ENCODE measurements around the gene LRRC8B.

Gene LRRC8B

GRCh38 chr1:89499320-89499719 lies 25.3 kb upstream of the LRRC8B start:
- Histone ChIP-seq H3K27me3 (ENCODE audit: insufficient read depth, low read length, poor library complexity, severe bottlenecking) (no peaks in the 10 kb centered on the region), H3K9me3 (ENCODE audit: insufficient read depth, low read depth, low read length) (no peaks in the 10 kb centered on the region), H3K9me2 (replicated peaks; ENCODE audit: low read depth, low read length) (no peaks in the 10 kb centered on the region), H2AFZ (ENCODE audit: low read length) (no peak overlapping the region), H4K20me1 (ENCODE audit: insufficient read depth, low read length, poor library complexity, severe bottlenecking) (no peaks in the 10 kb centered on the region), H3K9ac (ENCODE audit: low read depth, low read length, poor library complexity, severe bottlenecking) (no peak overlapping the region), H3K36me3 (ENCODE audit: insufficient read depth, low read length) (no peaks in the 10 kb centered on the region), H3K4me2 (ENCODE audit: low read depth, low read length, poor library complexity, severe bottlenecking) (no peak overlapping the region), H3F3A (ENCODE audit: low read depth) (no peaks in the 10 kb centered on the region), H3K79me2 (ENCODE audit: insufficient read depth, low read length) (no peaks in the 10 kb centered on the region), H3K4me3 (ENCODE audit: low read length, poor library complexity, severe bottlenecking) (no peak overlapping the region), H3K4me1 (ENCODE audit: insufficient read depth, low read length, poor library complexity, severe bottlenecking) (no peaks in the 10 kb centered on the region)
- TF ChIP-seq EZH2phosphoT487 (IDR thresholded peaks at IDR 0.05; ENCODE audit: borderline replicate concordance): no peak
- TF ChIP-seq CTCF (conservative IDR thresholded peaks at IDR 0.05; ENCODE audit: low read length): no peak

GRCh38 chr1:89502042-89502441 lies 22.6 kb upstream of the LRRC8B start:
- no peaks in the 10 kb centered on the region for H3K9me3 ChIP-seq (ENCODE audit: insufficient read depth, low read depth, low read length)
- H3K9me2 ChIP-seq (replicated peaks; ENCODE audit: low read depth, low read length): no peaks in the 10 kb centered on the region
- no peak overlapping the region for H3K4me3 ChIP-seq (ENCODE audit: low read length, poor library complexity, severe bottlenecking)
- H3K79me2 ChIP-seq (ENCODE audit: insufficient read depth, low read length): no peaks in the 10 kb centered on the region
- H3K4me2 ChIP-seq (ENCODE audit: low read depth, low read length, poor library complexity, severe bottlenecking): no peak overlapping the region
- no peaks in the 10 kb centered on the region for H3K27me3 ChIP-seq (ENCODE audit: insufficient read depth, low read length, poor library complexity, severe bottlenecking)
- H3K9ac ChIP-seq (ENCODE audit: low read depth, low read length, poor library complexity, severe bottlenecking): no peak overlapping the region
- no peak overlapping the region for H2AFZ ChIP-seq (ENCODE audit: low read length)
- H4K20me1 ChIP-seq (ENCODE audit: insufficient read depth, low read length, poor library complexity, severe bottlenecking): no peaks in the 10 kb centered on the region
- no peaks in the 10 kb centered on the region for H3K36me3 ChIP-seq (ENCODE audit: insufficient read depth, low read length)
- H3K4me1 ChIP-seq (ENCODE audit: insufficient read depth, low read length, poor library complexity, severe bottlenecking): no peaks in the 10 kb centered on the region
- TF ChIP-seq CTCF (conservative IDR thresholded peaks at IDR 0.05; ENCODE audit: low read length) (no peak), EZH2phosphoT487 (IDR thresholded peaks at IDR 0.05; ENCODE audit: borderline replicate concordance) (no peak)
- no peaks in the 10 kb centered on the region for H3F3A ChIP-seq (ENCODE audit: low read depth)

GRCh38 chr1:89502895-89503294 lies 21.7 kb upstream of the LRRC8B start:
- no peaks in the 10 kb centered on the region for H3F3A ChIP-seq (ENCODE audit: low read depth)

More at GRCh38 chr1:89502895-89503294, 21.7 kb upstream of the LRRC8B start:
- no peak overlapping the region for H3K4me3 ChIP-seq (ENCODE audit: low read length, poor library complexity, severe bottlenecking)
- H3K4me1 ChIP-seq (ENCODE audit: insufficient read depth, low read length, poor library complexity, severe bottlenecking): no peaks in the 10 kb centered on the region
- H3K36me3 ChIP-seq (ENCODE audit: insufficient read depth, low read length): no peaks in the 10 kb centered on the region
- no peaks in the 10 kb centered on the region for H3K9me2 ChIP-seq (replicated peaks; ENCODE audit: low read depth, low read length)
- no peak overlapping the region for H2AFZ ChIP-seq (ENCODE audit: low read length)
- H3K79me2 ChIP-seq (ENCODE audit: insufficient read depth, low read length): no peaks in the 10 kb centered on the region
- H4K20me1 ChIP-seq (ENCODE audit: insufficient read depth, low read length, poor library complexity, severe bottlenecking): no peaks in the 10 kb centered on the region
- no peak overlapping the region for H3K9ac ChIP-seq (ENCODE audit: low read depth, low read length, poor library complexity, severe bottlenecking)
- H3K4me2 ChIP-seq (ENCODE audit: low read depth, low read length, poor library complexity, severe bottlenecking): no peak overlapping the region
- no peaks in the 10 kb centered on the region for H3K27me3 ChIP-seq (ENCODE audit: insufficient read depth, low read length, poor library complexity, severe bottlenecking)
- TF ChIP-seq EZH2phosphoT487 (IDR thresholded peaks at IDR 0.05; ENCODE audit: borderline replicate concordance) (no peak), CTCF (conservative IDR thresholded peaks at IDR 0.05; ENCODE audit: low read length) (no peak)
- H3K9me3 ChIP-seq (ENCODE audit: insufficient read depth, low read depth, low read length): no peaks in the 10 kb centered on the region

Data from Loucy (cell line).